Thyroid gland (tissue), 4 donors: ENCODE results near the gene TMEM214.

Experiments used
- POLR2A ChIP-seq, 2 donors: fragments of 450-650 bp; IDR thresholded peaks; one replicate each; pipeline ENCODE4 v1.6.1; 2017; ENCODE audit warnings: antibody characterized with exemption in 2 of 2, mild to moderate bottlenecking in 2 of 2, moderate library complexity in 1 of 2
- TF ChIP-seq, protein P1 (sequence below), 6 experiments: fragments of 200-600 bp in 3 of 6; fragments of 450-650 bp in 3 of 6; sonication (generic) in 3 of 6; IDR thresholded peaks; one replicate each; pipeline ENCODE4 v1.5.1; 2016 to 2019; ENCODE audit warnings: antibody characterized with exemption in 6 of 6, mild to moderate bottlenecking in 2 of 6, inconsistent platforms in 1 of 6, moderate library complexity in 1 of 6

GRCh38 chr2:27057184-27057583, 24.4 kb downstream of the TMEM214 start:
- TF ChIP-seq POLR2A (IDR thresholded peaks at IDR 0.05): no peak
- TF ChIP-seq, protein P1, sequence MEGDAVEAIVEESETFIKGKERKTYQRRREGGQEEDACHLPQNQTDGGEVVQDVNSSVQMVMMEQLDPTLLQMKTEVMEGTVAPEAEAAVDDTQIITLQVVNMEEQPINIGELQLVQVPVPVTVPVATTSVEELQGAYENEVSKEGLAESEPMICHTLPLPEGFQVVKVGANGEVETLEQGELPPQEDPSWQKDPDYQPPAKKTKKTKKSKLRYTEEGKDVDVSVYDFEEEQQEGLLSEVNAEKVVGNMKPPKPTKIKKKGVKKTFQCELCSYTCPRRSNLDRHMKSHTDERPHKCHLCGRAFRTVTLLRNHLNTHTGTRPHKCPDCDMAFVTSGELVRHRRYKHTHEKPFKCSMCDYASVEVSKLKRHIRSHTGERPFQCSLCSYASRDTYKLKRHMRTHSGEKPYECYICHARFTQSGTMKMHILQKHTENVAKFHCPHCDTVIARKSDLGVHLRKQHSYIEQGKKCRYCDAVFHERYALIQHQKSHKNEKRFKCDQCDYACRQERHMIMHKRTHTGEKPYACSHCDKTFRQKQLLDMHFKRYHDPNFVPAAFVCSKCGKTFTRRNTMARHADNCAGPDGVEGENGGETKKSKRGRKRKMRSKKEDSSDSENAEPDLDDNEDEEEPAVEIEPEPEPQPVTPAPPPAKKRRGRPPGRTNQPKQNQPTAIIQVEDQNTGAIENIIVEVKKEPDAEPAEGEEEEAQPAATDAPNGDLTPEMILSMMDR (IDR thresholded peaks at IDR 0.05): no peak
